Measurements from ENCODE around the gene ELOVL6.
"Not testable (repeated sequence)": the region's sequence is repeated elsewhere in the genome, so short reads cannot be mapped to it uniquely, and the experiment has no call there.

The ELOVL6 gene

DNA sequence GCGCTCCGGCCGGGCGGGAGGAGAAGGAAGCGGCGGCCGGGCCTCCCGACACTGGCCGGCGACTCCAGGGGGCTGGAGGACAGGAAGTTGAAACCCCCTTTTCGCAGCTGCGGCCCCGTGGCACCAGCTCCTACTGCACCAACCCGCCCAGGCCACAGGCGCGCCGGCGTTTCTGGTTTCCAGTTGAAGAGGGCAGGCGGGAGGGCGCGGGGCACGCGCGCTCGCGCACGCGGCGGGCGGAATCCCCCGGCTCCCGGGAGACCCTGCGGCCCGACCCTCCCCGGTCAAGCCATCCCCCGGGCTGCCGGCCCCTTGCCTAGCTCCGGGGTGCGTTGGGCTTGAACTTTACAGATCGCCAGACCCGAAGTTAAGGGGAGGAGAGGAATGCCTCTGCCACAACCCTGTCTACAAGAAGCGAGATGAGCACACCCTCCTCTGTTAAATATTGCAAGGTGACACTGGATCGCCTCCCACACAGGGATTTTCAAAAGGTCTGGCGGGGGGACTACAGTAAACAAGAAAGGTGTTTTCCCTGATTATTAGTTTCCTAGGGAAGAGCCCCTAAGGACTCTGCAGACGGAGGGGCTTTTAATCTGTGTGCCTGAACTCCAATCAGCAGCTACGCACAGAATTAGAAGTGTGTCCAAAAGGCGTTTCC, 1.4 kb downstream of the ELOVL6 start:
- DNase-seq (ENCODE audit: low spot score) = peak; percentile 39

DNA sequence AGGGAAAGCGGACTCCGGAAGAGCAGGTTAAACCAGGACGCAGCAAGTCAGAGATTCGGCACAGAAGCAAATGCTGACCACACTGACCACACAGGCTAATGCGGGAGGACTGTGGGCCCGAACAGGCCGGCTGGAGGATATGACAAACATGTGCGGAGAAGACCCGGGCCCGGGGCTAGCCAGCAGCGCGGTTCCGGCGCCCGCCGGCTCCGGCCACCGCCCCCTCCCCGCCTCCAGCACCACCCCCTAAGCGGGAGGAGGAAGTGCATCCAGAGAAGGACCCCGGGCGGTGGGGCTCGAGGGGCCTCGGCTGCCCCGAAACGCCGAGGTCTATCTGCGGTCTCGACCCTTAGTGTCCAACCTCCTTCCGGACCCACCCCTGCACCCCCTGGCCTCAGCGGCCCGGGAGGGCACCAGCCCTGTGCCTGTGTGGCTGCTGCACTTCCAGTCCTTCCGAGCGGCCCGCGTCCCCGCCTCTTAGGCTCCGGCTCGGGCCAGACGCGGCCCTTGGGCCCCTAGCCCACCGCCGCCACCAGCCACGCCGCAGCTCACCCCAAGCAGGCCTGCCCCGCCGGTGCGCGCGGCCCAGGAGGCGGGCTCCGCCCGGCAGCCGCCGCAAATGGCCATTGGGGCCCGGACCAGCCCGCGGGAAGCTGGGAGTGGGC, 2.1 kb downstream of the ELOVL6 start:
- DNase-seq (ENCODE audit: low spot score) = peak; percentile 51

DNA sequence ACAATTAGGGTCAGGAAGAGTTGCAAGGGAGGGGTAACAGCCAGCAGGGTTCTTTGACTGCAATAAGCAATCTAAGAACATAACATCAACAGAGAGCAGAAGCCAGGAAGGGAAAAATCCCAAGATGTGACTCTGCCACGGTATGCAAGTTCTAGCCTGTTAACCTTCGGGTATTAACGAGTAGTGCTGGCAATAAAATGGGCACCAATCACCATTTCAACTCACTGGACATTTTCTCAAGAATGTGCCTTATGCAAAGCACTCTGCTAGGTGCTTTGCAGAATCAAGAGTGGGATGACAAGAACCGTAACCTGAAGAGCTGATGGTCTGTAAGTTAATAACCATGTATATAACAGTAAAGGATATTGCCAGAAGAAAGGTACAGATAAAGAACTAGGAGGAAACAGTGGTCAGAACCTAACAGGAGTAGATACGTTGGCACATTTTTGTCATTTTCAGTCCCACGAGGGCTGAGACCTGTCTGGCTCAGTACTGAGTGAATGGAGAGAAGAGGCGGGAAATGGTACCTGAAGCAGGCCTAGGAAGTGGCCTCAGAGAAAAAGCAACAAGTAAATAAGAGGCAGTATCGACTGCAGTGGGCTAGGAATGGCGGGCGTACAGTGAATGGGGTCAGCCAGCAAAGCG, 2.7 kb downstream of the ELOVL6 start:
- DNase-seq (ENCODE audit: low spot score) = peak; percentile 40

DNA sequence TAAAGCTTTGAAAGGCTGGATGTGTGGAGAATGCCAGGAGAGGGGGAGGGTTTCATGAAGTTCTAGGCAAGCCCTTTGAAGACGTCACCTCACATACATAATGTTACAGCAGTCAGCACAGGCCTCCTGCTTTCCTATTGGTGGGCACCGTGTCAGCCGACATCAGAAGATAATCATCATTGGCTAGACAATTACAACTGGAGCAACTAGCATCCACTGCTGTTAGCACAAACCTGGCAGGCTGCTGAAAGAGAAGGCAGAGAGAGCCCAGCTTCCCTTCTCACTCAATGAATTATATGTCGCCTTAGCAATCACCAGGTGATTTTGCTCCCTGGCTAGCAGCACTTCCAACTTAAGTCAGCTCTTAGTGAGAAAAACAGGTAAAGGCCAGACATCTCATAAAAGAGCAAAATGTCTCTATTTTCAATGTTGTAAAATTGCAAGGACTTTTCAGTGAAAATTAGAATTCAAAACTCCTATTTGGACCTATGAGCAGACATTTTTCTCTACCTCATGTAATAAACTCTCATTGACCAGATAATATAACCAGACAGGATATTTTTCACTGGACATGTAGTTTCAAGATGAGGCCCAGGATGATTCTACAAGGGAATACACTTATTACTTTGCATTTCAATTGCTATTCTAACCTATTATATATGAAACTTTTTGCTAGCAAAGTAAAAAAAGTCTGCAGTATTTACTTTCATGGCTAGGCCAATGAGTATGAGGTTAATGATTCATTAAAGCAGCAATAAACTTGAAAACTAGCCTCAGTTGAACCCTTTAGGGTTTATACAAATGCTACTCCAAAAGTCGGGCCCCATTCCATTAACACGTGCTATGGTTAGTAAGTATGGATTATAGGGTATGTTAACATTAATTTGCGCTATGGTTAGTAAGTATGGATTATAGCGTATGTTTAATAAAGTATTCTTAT, 4.3 kb downstream of the ELOVL6 start:
- peak; percentile 95 for DNase-seq (ENCODE audit: low spot score)

DNA sequence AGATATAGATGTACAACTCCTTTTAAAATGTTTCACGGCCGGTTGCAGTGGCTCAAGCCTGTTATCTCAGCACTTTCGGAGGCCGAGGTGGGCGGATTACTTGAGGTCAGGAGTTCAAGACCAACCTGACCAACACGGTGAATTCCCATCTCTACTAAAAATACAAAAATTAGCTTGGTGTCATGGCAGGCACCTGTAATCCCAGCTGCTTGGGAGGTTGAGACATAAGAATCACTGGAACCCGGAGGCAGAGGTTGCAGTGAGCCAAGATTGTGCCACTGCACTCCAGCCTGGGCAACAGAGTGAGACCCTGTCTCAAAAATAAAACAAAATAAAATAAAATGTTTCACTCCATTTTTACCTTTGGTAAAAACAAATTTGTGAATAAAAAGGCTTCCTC, 5.1 kb downstream of the ELOVL6 start:
- not testable (repeated sequence) for DNase-seq (ENCODE audit: low spot score)

DNA sequence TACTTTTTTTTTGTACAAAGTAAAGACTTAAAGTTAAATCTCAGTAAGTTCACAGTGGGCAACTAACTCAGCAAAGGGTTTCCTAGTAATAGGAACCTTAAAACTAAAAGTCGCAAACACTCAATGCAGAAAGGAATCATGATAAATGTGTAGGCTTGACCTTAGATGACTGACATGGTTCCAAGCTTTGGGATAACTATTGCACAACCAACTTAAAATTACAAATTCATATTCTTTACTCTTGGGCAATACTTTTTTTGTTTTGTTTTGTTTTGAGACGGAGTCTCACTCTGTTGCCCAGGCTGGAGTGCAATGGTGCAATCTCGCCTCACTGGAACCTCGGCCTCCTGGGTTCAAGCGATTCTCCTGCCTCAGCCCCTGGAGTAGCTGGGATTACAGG, 8.2 kb downstream of the ELOVL6 start:
- DNase-seq (ENCODE audit: low spot score) = no peak

DNA sequence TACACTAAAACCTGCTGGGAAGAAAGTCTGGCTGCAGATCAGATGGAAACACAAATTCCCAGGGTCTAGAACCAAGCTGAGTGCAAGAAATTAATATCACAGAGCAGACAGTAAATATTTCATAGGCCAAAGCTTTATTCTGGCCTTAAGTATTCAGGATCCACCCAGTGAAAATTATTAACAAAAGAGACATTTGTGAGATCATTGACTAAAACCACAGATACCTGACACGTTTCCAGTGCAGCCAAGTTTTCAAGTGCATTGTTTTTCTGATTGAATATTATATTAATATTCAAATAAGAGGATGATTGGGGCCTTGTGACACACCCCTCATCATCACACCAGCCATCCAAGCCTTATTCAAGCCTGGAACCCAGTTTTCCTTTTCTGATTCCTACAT, 10.3 kb downstream of the ELOVL6 start:
- DNase-seq (ENCODE audit: low spot score) = no peak

DNA sequence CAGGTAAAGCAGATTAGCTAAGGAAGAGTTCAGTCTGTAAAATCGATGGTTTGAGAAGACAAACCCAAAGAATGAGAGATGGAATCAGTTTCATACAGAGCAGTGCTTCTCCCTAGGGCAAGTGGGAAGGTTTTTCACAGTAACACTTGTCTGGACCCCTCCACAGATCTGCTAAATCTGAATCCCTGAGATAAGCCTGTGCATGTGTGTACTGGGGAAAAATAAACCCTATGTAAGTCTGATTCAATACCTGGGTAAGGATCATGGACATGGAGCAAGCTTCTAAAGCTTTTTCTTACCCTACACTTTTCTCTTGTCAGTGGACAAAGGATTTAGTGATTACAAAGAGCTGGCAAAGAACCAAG, 13.6 kb downstream of the ELOVL6 start:
- no peak for DNase-seq (ENCODE audit: low spot score)

DNA sequence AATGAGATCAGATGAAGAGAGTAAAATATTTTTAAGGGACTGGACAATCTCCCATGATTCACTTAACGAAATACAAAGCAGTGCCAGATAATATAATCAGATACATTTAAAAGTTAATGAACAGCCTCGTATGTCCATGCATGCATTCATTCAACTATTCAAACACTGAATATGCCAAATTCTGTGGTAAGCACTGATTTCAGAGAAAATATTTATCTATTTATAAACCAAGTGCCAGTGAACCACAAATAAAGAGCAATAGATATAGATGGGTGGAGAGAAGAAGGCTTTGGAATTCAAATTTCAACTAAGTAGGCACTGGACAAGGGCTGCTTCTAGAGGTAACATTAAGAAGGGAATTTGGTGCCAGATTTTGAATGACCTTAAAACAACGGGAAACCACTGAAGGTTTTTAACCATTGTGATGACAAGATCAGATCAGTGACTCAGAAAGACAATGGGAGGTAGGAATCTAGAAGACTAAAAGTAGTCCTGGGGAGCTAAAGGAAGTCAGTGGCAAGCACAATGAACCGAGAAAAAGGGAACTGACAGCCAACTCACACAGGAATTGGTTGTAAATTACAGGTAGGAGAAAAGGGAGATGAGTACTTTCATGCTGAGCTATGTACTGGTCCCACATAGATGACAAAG, 14.2 kb downstream of the ELOVL6 start:
- DNase-seq (ENCODE audit: low spot score) = no peak

DNA sequence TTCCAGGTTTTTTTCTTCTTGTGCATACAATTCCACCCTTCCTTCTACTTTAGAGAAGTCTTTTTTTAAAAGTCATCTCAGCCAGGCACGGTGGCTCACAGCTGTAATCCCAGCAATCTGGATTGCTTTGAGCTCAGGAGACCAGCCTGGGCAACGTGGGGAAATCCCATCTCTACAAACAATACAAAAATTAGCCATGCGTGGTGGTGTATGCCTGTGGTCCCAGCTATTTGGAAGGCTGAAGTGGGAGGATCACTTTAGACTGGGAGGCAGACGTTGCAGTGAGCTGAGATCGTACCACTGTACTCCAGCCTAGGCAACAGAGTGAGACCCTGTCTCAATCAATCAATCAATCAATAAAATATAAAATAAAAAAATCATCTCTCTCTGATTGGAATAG, 14.8 kb downstream of the ELOVL6 start:
- DNase-seq (ENCODE audit: low spot score) = no peak

DNA sequence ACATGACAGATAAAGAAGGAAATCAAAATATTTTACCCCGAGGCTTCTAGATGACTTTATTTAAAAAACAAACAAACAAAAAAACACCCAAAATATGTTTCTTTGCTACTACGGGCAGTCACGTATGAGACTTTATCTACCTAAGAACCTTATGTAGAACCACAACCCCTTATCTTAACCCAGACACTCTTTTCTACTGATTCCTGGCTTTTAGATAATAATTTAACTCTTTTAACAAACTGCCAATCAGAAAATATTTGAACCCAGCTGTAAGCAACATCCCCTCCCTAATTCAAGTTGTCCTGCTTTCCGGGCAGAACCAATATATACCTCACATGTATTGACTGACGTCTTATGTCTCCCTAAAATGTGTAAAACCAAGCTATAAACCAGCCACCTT, 15.4 kb downstream of the ELOVL6 start:
- no peak for DNase-seq (ENCODE audit: low spot score)

DNA sequence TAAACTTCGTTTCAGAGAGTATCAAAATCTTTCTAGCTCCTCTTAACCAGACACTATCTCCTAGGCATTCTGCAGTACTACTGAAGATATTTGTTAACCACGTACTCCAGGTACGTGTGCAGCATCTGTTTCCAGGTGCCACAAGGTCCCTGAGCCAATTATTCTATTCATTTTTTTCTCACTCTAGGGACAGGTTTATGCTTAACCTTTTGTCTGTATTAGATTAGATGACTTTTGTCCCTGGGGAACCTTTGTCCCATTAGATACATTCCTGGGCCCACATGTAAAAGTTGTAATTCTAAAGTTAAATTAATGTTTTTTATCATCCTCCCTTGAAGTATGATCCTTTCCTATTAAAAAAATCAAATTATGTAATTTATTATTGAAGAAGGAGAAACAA, 16.5 kb downstream of the ELOVL6 start:
- DNase-seq (ENCODE audit: low spot score) = no peak

DNA sequence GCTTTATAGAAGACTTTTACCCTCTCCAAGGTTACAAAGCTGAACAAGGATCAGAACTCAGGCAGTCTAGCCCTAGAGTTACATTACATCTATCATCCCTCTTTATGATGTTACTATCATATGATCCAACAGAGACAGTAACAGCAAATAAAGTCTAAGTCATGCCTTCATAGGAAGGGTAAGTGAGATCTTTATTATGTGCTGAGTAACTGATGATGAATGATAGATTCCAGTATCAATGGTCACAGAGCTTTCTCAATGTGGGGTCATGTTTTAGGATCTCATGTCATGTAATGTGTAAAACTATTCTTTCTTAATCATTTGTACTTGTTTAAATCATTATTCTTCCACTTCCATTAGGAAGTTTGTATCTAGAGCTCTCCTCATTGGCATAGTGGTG, 22.8 kb downstream of the ELOVL6 start:
- no peak for DNase-seq (ENCODE audit: low spot score)

DNA sequence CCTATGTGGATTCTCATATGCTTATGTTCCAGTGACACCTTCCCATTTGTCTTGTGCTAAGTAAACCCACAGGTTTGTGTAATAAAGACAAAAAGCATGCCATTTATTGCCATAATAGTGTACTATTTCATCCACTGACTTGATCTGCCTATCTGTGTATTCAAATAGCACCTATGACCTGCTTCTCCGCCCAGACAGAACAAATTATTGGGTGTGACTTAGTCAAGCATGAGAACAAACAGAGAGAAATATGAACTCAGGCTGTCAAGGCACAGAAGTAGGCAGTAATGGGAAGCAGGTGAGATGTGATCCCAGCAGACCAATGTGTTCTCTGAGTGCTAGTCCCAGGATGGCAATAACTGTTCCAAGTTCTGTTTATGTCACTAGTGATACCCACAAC, 25.4 kb downstream of the ELOVL6 start:
- no peak for DNase-seq (ENCODE audit: low spot score)

DNA sequence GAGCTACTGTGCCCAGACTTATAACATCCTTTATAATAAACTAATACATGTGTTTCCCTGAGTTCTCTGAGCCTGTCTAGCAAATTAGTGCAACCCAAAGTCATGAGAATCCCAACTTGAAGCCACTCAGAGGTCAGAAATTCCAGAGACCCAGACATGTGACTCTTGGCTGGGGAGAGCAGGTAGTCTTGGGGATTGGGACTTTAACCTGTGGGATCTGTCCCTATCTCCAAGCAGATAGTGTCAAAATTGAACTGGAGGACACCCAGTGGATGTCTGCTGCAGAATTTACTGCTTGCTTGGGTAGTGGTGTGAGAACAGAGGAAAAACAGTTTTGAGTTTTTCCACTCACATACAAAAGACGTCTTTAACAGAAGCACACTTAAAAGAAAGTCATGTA, 26.4 kb downstream of the ELOVL6 start:
- no peak for DNase-seq (ENCODE audit: low spot score)

DNA sequence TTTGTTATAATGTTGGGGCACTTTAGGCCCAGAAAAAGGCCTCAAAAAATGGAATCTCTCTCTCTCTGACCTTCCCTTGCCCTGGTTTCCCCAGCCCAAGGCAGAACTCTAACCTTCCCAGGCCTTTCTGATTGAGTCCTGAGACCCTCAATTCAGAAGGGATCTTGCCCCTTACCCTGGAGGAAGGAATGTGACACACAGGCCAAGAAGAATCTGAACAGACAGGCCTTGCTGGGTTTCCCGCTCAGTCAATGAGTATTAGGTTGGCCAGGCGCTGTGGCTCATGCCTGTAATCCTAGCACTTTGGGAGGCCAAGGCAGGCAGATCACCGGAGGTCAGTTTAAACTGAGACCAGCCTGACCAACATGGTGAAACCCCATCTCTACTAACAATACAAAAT, 27.6 kb downstream of the ELOVL6 start:
- no peak for DNase-seq (ENCODE audit: low spot score)

DNA sequence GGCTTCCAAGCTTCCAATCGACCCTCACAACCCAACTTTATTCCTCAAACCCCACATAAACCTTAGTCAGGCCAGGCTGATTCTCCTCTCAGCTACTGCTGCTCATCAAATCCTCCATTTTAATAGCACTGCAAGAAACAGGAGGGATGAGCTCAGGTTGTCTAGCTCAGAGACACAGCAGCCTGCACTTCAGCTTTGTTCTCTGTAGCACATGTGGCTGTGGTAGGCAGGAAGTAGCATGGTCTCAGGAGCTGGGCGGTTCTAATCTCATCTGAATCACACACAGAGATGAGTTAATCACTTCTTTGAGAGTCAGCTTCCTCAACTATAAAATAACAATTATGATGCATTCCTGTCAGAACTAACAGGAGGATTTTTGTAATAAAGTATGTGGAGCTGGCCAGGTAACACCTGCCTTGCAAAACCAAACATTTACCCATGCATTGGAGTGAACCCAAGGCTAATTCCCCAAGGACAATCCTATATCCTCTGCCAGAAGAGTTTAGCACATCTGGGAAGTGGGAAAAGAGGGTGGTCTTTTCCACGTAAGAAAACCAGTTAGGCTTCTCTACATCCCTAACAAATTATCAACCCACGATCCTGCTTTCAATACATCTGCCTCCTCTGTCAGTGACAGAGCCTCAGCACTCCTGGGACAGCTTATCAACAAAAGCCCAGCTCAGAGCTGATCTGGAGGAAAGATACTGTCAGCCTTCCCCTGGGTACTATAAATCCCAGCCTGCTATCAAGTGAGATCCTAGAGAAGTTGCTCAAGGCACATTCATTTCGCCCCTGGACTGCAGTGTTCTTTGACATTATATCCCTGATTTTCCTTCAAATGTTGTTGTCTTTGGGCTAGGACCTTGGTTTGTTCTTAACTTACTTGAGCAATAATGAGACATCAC, 32.8 kb downstream of the ELOVL6 start:
- DNase-seq (ENCODE audit: low spot score) = peak; percentile 93

DNA sequence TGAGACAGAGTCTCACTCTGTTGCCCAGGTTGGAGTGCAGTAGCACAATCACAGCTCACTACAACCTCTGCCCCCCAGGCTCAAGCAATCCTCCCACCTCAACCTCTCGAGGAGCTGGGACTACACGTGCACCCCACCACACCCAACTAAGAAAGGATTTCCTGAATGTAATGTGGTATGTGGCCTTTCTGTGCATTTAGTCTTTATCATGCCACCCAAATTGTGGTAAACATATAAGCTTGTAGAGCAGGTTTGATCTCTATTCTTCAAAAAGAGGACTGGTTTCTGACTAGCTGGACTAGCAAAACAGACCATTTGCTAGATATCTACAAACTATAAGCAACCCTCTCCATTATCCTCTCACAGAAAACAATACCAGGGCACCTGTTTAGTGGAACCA, 33.6 kb downstream of the ELOVL6 start:
- no peak for DNase-seq (ENCODE audit: low spot score)

DNA sequence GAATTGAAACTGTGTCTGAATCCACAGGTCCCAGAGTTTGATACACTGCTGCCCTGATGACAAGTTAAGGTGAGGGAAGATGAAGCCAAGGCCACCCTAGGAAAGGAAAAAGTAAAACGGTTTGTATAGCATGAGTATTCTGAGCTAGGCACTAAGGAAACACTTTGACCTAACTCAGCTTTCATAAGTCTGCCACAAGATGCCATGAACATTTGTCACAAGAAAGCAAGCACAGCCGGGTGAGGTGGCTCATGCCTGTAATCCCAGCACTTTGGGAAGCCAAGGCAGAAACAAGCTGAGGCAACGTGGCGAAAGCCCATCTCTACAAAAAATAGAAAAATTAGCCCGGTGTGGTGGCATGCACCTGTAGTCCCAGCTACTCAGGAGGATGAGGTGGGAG, 34.2 kb downstream of the ELOVL6 start:
- DNase-seq (ENCODE audit: low spot score) = no peak

DNA sequence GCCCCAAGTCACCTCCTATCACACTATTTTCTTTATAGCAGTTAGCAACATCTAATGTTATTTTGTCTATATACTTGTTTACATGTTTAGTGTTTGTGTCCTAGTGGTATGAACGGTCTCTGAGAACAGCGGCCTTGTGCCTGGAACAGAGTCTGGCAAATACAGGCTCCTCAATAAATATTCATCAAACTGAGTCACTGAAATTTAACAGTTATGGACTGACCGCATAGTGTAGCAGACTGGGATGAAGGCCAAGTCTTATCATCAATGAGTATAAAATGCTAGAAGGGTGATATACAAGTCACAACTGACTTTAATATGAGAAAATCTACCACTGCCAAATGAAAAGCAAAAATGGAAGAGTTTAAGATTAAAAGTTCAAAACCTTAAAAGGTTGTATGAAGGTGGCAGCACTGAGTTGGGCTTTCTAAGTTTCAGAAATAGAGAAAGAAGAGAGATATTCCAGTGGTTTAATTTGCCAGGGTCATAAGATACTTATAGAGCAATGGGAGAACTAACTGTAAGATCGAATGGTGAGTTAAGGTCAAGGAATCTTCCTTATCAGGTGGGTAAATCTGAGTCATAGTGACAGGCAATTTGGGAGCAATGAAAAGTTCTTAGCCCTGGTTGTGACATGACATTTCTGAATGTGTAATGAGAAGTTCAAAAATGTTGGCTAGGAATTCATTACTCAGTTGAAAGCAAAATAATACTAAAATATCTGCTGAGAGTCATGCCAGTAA, 34.9 kb downstream of the ELOVL6 start:
- no peak for DNase-seq (ENCODE audit: low spot score)

All from SK-N-DZ (cell line).